CD4-positive, alpha-beta T cell treated with Interleukin-17A for 4 hours (primary cell): Measurements from ENCODE around the gene AADACL4.

ENCODE experiments used
- DNase-seq: peaks from one replicate; pipeline ENCODE4 v3.0.0-alpha.2; 2020; ENCODE audit warnings: mixed read lengths

The AADACL4 gene

DNA sequence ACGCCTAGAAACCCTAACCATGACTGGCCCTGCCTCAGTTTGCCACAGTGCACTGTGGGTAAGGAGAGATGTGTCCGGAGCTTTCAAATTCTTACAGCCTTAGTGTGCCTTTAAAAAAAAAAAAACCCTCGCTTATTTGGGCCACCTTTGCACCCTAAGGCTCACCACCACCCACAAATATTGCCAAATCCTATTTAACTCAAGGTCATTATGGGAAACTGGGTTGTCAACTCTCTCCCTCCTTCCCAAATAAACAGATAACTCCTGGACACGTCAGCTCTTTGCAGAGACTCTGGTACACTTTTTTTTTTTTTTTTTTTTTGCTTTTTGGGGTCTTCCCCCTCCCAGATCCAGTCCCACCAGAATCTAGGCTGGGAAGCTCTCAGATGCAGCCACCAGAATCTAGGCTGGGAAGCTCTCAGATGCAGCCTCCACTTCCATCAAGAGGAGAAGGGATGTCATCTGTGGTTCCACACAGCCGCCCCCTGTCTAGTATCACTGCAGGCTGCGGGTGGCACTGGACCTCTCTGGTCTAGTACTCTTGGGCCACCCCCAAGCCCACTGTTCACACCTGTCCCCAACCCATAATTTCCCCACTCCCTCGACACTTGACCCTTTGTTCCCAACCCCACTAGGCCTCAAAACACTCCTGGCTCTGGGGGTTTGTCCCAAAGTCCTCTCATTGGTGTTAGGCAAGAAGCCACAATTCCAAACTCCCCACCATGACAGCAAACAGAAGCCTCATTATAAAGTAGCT is 29.3 kb upstream of the AADACL4 start:
- no peak for DNase-seq

DNA sequence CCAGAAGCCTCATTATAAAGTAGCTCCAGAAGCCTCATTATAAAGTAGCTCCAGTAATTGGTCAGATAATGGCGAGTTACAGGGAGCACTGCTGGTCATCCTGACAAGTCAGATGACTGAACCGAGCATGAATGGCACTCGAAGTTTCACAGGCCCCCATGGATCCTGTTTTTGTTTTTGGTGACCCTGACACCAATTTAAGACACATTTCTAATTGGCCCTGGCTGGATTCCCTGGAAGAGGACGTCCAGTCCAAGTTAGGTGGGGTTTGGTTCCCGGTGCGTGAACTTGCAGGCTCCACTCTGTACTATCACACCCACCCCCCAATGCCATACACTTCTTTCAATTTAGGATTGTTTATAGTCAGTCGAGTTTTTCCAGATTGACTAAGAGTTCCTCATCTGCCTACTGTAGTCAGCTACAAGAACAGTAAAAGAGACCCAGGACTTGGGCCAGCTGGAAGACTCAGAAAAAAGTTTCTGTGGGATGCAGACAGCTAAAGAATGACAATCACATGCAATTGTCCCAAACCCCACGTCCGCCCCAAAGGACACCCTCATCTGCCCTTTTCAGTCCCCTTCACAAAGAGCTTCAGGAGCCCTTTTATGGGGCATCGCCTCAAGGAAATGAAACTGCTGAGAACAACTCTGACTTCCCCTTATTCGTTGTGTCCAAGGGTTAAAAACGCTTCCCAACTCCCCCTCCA is 28.6 kb upstream of the AADACL4 start:
- no peak for DNase-seq

DNA sequence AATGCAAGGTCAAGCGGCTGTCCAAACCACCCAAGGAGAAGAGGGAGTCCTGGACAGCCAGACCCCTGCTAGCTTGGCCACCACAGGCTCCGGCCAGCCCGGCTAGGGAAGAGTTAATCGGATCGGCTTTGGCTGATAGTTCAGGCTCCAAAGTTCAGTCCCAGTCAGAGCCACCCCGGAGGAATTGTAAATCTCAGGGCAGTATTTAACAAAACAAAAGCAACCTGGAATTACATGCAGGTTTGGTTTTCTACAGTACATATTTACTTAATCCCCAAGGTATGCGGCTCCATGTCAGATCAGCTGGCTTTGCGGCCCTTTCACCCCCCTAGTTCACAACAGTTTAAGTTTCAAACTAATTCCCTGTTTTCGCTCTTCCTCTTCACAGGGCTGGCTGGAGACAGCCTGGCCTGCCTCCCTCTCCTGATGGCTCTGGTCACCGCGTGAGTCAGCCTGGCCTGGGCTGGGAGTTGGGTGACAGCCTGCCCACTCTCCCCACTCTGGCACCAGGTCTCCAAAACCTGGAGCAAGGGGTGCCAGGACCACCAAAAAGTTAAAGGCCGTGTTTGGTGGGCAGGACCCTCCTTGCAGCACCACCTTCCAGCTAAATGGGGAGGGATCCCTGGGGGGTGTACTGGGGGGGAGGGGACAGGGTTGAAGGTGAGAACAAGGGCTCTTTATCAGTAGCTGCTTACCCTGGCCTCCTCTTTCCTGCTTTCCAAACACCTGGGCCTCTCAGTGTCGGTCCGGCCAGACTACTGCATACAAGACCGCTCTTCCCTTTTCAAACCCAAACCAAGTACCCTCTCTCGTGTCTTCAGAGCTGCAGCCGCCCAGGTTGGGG is 27.8 kb upstream of the AADACL4 start:
- peak; percentile 36 for DNase-seq

DNA sequence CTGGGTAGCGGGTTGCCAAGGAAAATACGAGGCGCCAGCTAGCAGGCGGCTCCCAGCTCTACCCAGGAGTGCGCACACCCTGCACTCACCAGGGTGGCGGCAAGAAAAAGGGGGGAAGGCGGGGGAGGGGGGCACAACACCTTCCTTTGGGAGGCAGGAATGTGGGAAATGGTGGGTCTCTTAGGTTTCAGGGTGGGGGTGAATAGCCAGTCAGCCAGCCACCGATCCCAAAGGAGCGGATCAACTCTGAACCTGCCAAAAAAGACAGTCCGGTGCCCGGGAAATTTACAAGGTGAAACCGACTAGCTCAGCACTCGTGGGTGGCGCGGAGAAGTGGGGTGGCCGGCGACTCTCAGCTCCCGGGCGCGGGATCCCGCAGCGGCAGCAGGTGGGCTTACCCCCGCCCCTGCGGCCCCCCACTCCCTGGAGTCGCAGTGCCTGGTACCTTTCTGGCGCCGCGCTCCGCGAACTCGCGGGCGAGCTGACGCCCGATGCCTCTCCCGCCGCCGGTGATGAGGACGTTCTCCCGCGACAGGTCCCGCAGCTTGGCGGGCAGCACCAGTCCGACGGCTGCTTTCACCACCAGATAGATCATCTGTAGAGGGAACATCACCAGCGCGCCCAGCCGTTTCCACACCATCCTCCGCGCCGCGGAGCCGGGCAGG is 27.0 kb upstream of the AADACL4 start:
- peak; percentile 48 for DNase-seq

DNA sequence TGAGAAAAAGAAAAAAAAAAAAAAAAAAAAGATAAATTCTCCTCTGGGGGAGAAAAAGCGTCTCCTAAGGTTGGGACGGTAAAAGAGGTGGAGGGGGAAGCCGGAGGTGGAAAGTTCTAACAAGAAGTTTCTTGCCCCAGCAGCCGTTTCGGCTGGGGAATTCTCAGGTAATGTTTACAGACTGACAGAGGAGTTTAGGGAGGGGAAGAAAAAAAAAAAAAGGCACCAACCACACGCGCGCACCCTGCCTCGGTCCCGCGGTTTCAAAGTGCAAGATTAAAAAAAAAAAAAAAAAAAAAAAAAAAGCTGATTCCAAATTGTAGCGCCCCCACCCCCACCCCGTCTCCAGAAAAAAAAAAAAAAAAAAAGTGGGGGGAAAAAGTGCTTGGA is 26.4 kb upstream of the AADACL4 start:
- peak; percentile 74 for DNase-seq

DNA sequence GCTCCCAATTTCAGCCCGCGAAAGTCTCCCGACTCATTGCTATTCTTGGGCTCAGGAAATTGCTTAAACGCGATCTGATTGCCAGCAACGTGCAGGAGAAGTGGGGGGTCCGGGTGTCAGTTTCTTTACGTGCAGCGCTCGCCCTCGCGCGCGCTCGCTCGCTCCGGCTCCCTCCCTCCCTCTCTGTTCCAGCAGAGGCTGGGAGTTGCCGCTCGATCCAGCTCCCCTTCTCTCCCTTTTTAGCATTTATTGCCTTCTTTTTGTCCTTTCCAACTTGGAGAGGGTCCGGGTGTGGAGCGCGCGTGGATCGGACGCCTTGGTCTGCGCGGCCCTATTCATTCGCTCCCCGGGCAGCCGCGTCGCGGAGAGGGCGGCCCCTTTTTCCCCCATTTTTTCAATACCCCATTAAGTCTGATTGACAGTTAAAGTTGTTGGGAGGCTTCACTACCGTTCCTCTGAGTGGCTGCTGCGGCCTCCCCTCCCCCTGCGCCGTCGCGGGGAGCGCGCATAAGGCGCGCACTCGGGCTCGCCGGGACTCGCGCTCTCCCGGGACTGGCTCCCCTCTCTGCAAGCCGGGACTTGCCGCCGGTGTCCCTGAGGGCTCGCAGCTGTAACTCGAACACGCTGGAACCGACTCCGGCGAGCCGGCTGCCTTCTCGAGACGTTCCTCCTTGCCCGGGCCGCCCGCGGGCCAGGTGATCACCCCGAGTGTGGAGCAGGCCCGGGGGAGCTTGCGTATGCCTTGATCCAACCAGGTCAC is 25.8 kb upstream of the AADACL4 start, which contains the start of gene DHRS3:
DHRS3 (minus strand) TSS at position 310 of the 760 bp plus-strand sequence. CDS start 862 bp downstream, outside the sequence.
- peak; percentile 77 for DNase-seq

DNA sequence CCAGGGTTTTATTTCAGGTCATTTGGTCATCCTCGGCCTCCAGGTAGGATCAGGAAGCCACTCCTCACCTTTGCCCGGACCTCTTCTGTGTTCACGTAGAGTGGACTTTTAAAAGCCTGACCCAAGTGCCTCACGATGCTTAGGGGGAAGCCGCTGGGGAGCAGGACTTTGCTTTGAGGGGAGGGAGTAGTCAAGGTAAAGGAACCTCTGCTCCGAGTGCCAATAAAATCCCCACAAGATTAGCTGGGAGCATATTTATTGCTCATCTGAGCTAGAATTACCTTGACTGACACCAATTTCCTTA is 25.3 kb upstream of the AADACL4 start:
- no peak for DNase-seq

DNA sequence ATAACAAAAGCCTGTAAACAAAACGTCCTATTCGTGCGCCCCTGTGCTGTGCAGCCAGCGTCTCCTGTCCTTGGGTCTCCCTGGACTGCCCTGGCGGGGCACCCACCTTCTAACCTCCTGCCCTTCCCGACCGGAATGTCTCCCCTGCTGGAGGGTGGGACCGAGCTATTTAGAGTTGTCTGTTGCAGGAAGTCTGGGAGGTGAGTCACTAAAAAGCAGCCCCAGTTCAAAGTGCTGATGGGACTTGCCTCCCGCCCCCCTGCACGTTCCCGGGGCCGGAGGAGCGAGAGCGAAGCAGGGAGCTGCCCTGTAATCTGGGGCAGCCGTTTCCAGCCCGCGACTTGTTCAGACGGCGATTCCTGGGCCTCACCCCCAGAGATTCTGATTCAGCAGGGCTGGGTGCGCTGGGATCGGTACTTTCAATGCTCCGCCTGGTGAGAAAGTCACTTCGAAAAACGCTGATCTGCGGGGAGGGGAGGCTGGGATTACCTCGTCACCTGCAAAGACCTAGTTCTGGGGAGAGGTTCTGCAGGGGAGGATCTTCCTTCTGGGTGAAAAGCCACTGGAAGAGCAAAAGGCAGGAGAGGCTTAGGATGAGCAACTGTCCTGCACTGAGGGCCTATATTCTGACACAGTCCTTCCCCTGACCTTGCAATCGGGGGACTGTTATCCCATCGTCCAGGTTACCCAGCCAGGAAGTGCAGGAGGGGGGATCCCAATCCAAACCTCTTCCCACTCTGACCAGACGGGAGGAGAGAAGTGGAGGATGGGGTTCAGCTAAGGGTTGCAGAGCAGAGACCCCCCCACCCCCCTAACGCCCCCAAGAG is 24.7 kb upstream of the AADACL4 start:
- DNase-seq: peak; percentile 77

DNA sequence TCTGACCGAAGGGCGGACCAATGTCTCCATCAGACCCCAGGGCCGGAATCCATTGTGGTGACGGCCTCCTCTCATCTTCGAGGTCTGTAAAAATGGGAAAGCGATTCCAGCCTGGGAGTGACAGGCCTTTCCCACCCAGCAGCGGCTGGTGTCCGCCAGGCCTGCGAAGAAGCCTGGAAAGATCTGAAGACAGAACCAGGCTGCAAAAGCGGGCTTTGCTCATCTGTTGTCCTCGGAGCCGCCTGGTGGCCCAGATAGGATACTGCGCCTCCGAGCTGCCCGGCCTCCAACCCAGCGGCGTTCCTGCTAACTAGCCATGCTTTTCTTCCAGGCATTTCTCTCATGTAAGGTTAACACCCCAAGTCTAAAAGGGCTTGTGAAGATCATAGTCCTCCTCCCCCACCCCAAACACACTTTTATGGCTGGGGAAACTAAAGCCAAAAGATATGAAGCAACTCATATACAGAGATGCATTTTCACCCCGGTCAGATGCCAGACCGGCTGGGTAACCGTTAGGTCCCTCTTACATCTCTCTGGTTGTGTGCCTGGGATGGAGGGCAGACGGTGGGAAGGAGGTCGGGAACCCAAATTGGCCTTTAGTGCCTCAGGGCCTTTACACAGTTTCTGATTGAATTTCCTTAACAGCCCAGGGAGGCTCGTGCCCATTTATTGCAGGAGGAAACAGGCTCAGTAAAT is 23.9 kb upstream of the AADACL4 start:
- DNase-seq: peak; percentile 85

DNA sequence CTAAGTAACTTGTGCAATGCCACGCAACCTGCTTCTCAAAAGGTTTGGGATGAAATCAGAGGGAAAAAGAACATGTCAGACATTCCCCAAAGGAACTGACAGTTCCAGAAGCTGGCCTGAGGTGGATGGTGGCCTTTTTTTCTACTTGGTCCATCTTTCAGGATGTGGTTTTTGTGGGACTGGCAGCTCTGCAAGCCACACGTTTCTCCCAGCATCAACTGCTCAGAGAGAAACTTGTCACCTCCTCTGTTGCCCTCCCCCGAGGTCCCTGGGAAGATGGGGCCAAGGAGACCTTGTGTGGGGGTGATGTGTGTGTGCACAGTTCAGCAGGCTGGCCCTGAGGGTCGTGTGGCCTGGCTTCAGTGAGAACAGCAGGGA is 23.4 kb upstream of the AADACL4 start:
- DNase-seq: peak; percentile 37

DNA sequence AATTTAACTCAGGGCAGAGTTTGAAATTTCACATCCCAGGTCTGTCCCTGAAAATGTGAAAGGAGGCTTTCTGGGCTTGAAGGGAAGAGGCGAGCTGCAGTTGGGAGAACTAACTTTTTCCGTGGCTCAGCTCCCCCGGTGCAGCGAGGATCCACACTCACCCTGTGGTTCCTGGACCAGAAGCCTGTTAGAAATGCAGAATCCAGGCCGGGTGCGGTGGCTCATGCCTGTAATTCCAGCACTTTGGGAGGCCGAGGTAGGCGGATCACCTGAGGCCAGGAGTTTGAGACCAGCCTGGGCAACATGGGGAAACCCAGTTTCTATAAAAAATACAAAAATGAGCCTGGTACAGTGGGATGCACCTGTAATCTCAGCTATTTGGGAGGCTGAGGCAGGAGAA is 23.0 kb upstream of the AADACL4 start:
- no peak for DNase-seq

DNA sequence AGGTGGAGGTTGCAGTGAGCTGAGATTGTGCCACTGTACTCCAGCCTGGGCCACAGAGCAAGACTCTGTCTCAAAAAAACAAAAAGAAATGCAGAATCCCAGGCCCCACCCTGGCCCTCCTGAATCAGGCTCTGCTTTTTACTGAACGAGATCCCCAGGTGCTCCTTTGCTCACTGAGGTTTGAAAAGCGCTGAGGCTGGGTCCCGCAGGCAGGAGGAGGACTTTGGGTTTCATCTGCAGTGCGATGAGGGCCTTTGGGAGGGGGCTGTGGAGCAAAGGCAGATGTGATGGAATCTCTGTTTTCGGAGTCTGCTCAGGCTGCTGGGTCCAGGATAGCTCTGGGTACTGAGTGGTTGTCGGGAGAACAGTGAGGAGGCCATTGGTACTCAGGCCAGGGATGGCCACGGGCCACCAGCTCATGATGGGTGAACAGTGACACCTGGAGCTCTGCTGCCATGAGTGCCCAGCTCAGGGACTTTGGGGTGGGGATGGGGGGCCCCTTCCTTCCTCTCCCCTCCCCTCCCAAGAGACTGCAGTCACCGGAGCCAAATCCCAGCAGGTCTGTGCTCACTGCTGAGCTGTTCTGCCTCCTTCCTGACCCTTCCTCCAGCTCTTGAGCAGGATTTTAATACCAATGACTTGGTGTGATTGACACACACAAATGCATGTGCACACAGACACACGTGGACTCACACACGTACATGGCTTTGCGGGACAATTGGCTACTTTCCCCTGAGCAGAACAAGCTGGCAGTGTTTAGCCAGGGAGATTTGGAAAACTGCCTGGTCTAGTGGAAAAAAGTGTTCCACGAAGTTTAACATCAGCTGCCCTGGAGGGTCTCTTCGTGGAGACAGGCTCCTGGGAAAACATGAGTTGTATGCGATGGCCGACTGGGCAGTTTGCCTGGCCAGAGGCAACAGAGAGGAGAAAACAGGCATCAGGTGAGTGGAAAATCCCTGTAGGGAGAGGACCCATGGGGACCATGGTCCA is 22.2 kb upstream of the AADACL4 start:
- no peak for DNase-seq

DNA sequence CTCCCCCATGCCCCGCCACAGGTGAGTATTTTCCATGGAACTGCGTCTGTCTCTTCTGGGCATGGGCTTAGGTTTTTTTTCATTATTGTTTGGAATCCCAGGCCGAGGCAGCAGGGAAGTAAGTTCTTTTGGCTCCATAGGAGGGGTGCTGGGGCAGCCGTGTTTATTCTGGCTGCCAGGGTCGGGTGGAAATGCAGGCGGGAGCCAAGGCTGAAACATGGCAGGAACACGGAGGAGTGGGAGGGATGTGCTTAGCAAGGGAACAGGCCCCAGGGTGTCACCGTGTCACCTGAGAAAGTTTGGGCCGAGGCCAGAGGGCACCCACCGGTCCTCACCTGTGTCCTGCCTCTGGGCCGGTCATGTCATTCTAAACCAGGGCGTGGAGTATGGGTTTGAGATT is 21.4 kb upstream of the AADACL4 start:
- no peak for DNase-seq

DNA sequence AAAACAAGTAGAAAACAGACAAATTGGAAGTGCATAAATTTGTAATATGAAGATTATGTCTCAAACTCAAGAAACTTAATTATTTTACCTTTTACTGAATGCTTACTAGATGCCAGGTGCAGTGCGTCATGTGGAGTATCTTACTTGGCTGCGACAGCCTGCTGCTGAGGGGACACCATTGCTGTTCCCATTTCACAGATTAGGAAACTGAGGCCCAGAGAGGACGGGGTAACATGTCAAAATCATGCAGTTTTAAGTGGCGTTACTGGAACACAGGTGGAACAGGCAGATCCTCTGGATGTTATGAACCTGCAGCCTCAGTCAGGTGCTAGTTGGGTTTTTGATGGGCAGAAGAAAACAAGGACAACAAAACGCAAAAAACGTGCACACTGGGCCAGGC is 18.6 kb upstream of the AADACL4 start:
- no peak for DNase-seq

DNA sequence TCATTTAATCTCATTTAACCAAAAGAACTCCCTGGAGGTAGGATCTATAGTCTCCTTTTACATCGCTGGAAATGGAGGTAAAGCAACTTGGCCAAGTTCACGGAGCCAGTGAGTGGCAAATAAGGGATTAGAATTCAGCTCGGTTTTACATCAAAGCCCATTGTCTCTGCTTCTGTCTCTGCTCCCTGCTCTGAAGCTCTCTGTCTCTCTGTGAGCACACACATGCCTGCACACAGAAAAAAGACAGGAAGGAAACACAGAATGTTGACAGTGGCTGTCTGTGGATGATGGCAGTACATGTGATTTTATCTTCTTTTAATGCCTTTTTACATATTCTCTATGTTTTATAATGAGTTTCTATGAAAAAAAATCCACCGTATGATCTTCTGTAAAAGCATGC is 17.0 kb upstream of the AADACL4 start:
- no peak for DNase-seq

DNA sequence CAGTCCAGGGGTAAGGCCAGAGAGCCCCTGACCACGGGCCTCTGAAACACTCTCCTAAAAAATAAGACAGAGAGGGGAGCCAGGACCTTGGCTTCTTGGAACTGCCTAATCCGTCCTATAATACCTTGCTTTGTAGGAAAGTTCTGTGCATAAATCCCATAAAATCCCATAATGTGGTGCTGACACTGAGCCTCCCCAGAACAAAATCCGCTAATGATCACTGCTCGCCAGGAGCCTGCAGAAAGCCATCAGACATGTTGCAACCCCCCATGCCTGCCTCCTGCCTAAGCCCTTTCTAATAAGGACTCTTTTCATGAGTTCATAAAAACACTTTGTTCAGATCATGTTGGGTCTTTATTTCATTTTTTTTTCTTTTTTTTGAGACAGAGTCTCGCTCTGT is 16.6 kb upstream of the AADACL4 start:
- no peak for DNase-seq

DNA sequence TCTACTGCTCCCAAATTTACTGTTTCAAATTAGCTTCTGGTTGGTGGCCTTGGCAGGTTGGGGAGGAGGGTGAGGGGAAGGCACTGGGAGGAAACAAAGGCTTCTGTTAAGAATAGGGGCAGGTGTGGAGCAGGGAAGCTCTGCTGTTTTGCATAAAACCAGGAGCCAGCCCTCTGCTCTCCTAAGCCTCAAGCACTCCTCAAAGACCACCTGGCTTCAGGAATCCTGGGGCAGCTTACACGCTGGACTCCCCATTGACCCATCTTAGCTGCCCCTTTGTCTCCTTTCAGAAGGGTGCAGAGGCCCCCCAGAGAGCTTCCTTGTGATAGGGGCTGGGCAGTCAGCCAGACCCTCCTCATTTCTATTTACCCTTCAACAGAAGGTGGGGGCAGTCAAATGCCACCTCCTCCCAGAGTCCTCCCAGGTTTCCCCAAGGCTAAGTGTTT is 14.4 kb upstream of the AADACL4 start:
- no peak for DNase-seq

DNA sequence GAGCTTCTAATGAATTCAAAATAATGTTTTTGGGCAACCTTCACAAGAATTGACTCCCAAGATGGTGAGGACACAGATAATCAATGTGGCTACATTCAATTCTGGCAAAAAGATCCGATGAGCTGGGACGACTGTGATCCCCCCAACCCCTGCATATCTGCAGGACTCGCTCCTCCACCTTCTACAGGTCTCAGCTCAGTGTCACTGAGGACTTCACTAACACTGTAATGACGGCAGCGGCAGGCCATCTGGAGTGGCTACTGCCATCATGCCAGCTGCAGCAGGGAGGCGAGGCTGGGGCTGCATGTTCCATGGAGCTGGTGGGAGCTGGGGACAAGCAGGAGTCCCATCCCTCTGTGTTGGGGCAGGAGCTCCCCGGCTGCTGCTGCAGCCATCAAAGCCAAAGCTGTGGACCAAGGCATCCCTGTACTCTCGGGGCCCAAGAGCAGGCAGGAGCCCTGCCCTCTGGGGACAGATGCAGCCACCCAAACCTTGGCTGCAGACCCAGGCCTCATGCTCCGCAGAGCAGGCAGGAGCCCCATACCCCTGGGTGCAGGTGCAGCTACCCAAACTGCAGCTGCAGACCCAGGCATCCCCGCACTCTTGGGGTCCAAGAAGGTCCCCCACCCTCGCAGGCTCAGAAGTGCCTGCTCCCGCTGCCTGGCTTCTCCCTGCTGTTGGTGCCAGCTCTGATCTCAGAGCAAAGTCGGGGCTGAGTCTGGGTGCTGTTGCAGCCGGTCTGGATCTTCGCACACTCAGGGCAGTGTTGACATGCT is 13.7 kb upstream of the AADACL4 start:
- no peak for DNase-seq
